IMR-90 (cell line): ENCODE results near the gene ZNF761. TPM values are rescaled to one million over a fixed set of nuclear protein-coding genes. Genes with fewer than 3 reads are reported as not detected.

ENCODE experiments used
- ATAC-seq: fragments of 200-7000 bp; cut with Tn5 transposase; 2 replicates; pipeline ENCODE4 v1.9.1; 2020; ENCODE audit warnings: low read depth, mild to moderate bottlenecking, moderate library complexity
- BruUV-seq: library from RNA; stranded (reverse); fragments of 400-500 nt; replicated peaks from 2 replicates; lab custom pipeline; 2021; lab: Mats Ljungman, UMichigan
- CTCF ChIA-PET: fragments of 300-600 bp; formaldehyde crosslinking; extraction: SDS; loops from one replicate; lab custom pipeline; 2021; ENCODE audit warnings: antibody characterized with exemption; lab: Yijun Ruan, JAX
- POLR2A ChIA-PET: fragments of 300-600 bp; sonication (Branson Sonifier 250); formaldehyde crosslinking; loops from one replicate; lab custom pipeline; 2022; ENCODE audit warnings: antibody characterized with exemption; ENCODE audit not compliant: unreplicated experiment; lab: Charles Lee
- DNase-seq: peaks from one replicate; pipeline ENCODE4 v3.0.0; 2013
- H2AFZ ChIP-seq: replicated peaks from 2 replicates; pipeline ENCODE3; 2013; ENCODE audit warnings: low read length, mild to moderate bottlenecking; ENCODE audit not compliant: poor library complexity
- H2AK5ac ChIP-seq: 2 replicates; pipeline ENCODE4 v1.6.1; 2013; ENCODE audit warnings: low read depth, low read length, inconsistent platforms
- H2AK9ac ChIP-seq: replicated peaks from 2 replicates; pipeline ENCODE3; 2013; ENCODE audit warnings: mild to moderate bottlenecking, low read depth, low read length, moderate library complexity; ENCODE audit not compliant: poor library complexity
- H2BK120ac ChIP-seq: 2 replicates; pipeline ENCODE4 v1.6.1; 2013; ENCODE audit warnings: low read depth, low read length, inconsistent platforms
- H2BK15ac ChIP-seq: 3 replicates; pipeline ENCODE4 v1.6.1; 2013; ENCODE audit warnings: low read depth, low read length, inconsistent platforms
- H2BK20ac ChIP-seq: 2 replicates; pipeline ENCODE4 v1.6.1; 2013; ENCODE audit warnings: low read depth, mild to moderate bottlenecking, inconsistent platforms, low read length, moderate library complexity
- H2BK5ac ChIP-seq: 2 replicates; pipeline ENCODE4 v1.6.1; 2013; ENCODE audit warnings: mild to moderate bottlenecking, low read depth, low read length, inconsistent platforms; ENCODE audit not compliant: poor library complexity, severe bottlenecking
- H3K14ac ChIP-seq: replicated peaks from 2 replicates; pipeline ENCODE4 v1.6.1; 2013; ENCODE audit warnings: low read depth, low read length, inconsistent platforms
- H3K18ac ChIP-seq: 2 replicates; pipeline ENCODE4 v1.6.1; 2013; ENCODE audit warnings: low read depth, low read length, control low read depth
- H3K23ac ChIP-seq: 2 replicates; pipeline ENCODE4 v1.6.1; 2013; ENCODE audit warnings: low read depth, low read length, inconsistent platforms
- H3K27ac ChIP-seq: 2 replicates; pipeline ENCODE4 v1.5.1; 2013; ENCODE audit warnings: mild to moderate bottlenecking, control low read depth, low read length; ENCODE audit not compliant: insufficient read depth
- H3K27me3 ChIP-seq: 2 replicates; pipeline ENCODE4 v1.6.1; 2013; ENCODE audit warnings: low read length; ENCODE audit not compliant: control insufficient read depth, insufficient read depth
- H3K36me3 ChIP-seq: 2 replicates; pipeline ENCODE4 v1.6.1; 2013; ENCODE audit warnings: low read length, mixed read lengths; ENCODE audit not compliant: control insufficient read depth, insufficient read depth
- H3K4ac ChIP-seq: 2 replicates; pipeline ENCODE4 v1.6.1; 2013; ENCODE audit warnings: low read depth, low read length, inconsistent platforms
- H3K4me1 ChIP-seq: 2 replicates; pipeline ENCODE4 v1.6.1; 2013; ENCODE audit warnings: low read length, mixed read lengths; ENCODE audit not compliant: control insufficient read depth, insufficient read depth
- H3K4me2 ChIP-seq: 2 replicates; pipeline ENCODE4 v1.6.1; 2013; ENCODE audit warnings: low read depth, mild to moderate bottlenecking, control low read depth, low read length, moderate library complexity
- H3K4me3 ChIP-seq: 2 replicates; pipeline ENCODE4 v1.5.1; 2013; ENCODE audit warnings: low read depth, mild to moderate bottlenecking, control low read depth, low read length, moderate library complexity; ENCODE audit not compliant: insufficient read depth
- H3K56ac ChIP-seq: 2 replicates; pipeline ENCODE4 v1.6.1; 2013; ENCODE audit warnings: low read length, inconsistent platforms; ENCODE audit not compliant: insufficient read depth; ENCODE audit errors: extremely low read depth
- H3K79me1 ChIP-seq, 2 experiments: 2 replicates each; pipeline ENCODE4 v1.6.1; 2013; ENCODE audit warnings: low read length in 2 of 2, inconsistent platforms in 1 of 2, low read depth in 1 of 2
- H3K9ac ChIP-seq: 2 replicates; pipeline ENCODE4 v1.6.1; 2013; ENCODE audit warnings: low read depth, low read length, control low read depth
- H3K9me1 ChIP-seq: 2 replicates; pipeline ENCODE4 v1.6.1; 2013; ENCODE audit warnings: low read length, inconsistent platforms; ENCODE audit not compliant: insufficient read depth
- H3K9me3 ChIP-seq: 2 replicates; pipeline ENCODE4 v1.6.1; 2013; ENCODE audit warnings: low read length; ENCODE audit not compliant: control insufficient read depth, insufficient read depth
- H4K20me1 ChIP-seq: 2 replicates; pipeline ENCODE4 v1.6.1; 2013; ENCODE audit warnings: low read length, inconsistent platforms; ENCODE audit not compliant: insufficient read depth
- H4K5ac ChIP-seq: 2 replicates; pipeline ENCODE4 v1.6.1; 2013; ENCODE audit warnings: mild to moderate bottlenecking, low read depth, low read length, control low read depth
- H4K8ac ChIP-seq, 2 experiments: 2 replicates each; pipeline ENCODE4 v1.6.1; 2013; ENCODE audit warnings: low read depth in 2 of 2, low read length in 2 of 2, control low read depth in 1 of 2, inconsistent platforms in 1 of 2
- H4K91ac ChIP-seq: 2 replicates; pipeline ENCODE4 v1.6.1; 2013; ENCODE audit warnings: low read depth, low read length, inconsistent platforms; ENCODE audit not compliant: insufficient read depth
- BHLHE40 ChIP-seq: fragments of 150-350 bp; IDR thresholded peaks from 2 replicates; pipeline ENCODE4 v1.6.1; 2016; ENCODE audit warnings: mild to moderate bottlenecking, low read depth, low read length
- CEBPB ChIP-seq: IDR thresholded peaks from 2 replicates; pipeline ENCODE4 v1.6.1; 2012; ENCODE audit warnings: low read depth, low read length, improper control_type of control experiment
- CHD1 ChIP-seq: IDR thresholded peaks from 2 replicates; pipeline ENCODE4 v1.6.1; 2012; ENCODE audit warnings: low read depth, low read length, improper control_type of control experiment
- FOS ChIP-seq: fragments of 150-350 bp; IDR thresholded peaks from 2 replicates; pipeline ENCODE4 v1.6.1; 2016; ENCODE audit warnings: low read depth, low read length
- MAFK ChIP-seq: IDR thresholded peaks from 2 replicates; pipeline ENCODE4 v1.6.1; 2012; ENCODE audit warnings: low read depth, low read length, improper control_type of control experiment
- MXI1 ChIP-seq: IDR thresholded peaks from 2 replicates; pipeline ENCODE4 v1.6.1; 2012; ENCODE audit warnings: low read depth, mild to moderate bottlenecking, low read length, moderate library complexity, borderline replicate concordance
- NFE2L2 ChIP-seq: fragments of 150-350 bp; IDR thresholded peaks from 2 replicates; pipeline ENCODE4 v1.6.1; 2016; ENCODE audit warnings: low read depth, mild to moderate bottlenecking, low read length
- POLR2A ChIP-seq: IDR thresholded peaks from 2 replicates; pipeline ENCODE4 v1.6.1; 2012; ENCODE audit warnings: mild to moderate bottlenecking, low read depth, low read length
- RAD21 ChIP-seq: IDR thresholded peaks from 2 replicates; pipeline ENCODE4 v1.6.1; 2012; ENCODE audit warnings: low read length, improper control_type of control experiment
- RFX5 ChIP-seq: IDR thresholded peaks from 2 replicates; pipeline ENCODE4 v1.8.0; 2012; ENCODE audit warnings: low read depth, mild to moderate bottlenecking, low read length, moderate library complexity
- SMC3 ChIP-seq: fragments of 150-350 bp; IDR thresholded peaks from 2 replicates; pipeline ENCODE4 v1.6.1; 2016; ENCODE audit warnings: low read depth, mild to moderate bottlenecking, antibody characterized with exemption, low read length, moderate library complexity
- WGBS, 2 experiments: methylation state at CpG; one replicate each; pipeline versions ENCODE4 v1.1.5 to v1.1.7; 2013; ENCODE audit warnings: missing lambda C conversion rate in 2 of 2; ENCODE audit not compliant: insufficient read length in 1 of 2; ENCODE audit errors: extremely low coverage in 2 of 2; 5-methylcytosine and 5-hydroxymethylcytosine counted together
- dilution Hi-C: fragments of 300-500 bp; cut with HindIII; formaldehyde crosslinking; loops from one replicate; pipeline ENCODE4 v1.14.3; 2018; ENCODE audit warnings: low sequenced_read_pairs; ENCODE audit not compliant: unreplicated experiment
- in situ Hi-C: fragments of 300-500 bp; cut with MboI; formaldehyde crosslinking; loops from 3 replicates; pipeline ENCODE4 v1.14.3; 2019; ENCODE audit warnings: low sequenced_read_pairs, inconsistent platforms, mixed read lengths
- intact Hi-C: fragments of 100-400 bp; cut with micrococcal nuclease; formaldehyde crosslinking; loops from 2 replicates; pipeline ENCODE4 v1.10.0; 2022
- polyA plus RNA-seq, 3 experiments: library from polyadenylated mRNA; depleted of rRNA; stranded (reverse); fragments of >200 nt; gene quantifications; 2 replicates each; pipeline ENCODE4 v1.2.3, GENCODE V29; 2012; ENCODE audit warnings: low replicate concordance in 1 of 3
- total RNA-seq: library from RNA; depleted of rRNA; stranded (reverse); fragments of >200 nt; gene quantifications from 2 replicates; pipeline ENCODE4 v1.2.3, GENCODE V29; 2012
- TF ChIP-seq, protein P1 (sequence below): conservative IDR thresholded peaks from 2 replicates; pipeline ENCODE4 v1.5.1; 2012; ENCODE audit warnings: mild to moderate bottlenecking, low read depth, low read length, improper control_type of control experiment
- TF ChIP-seq, protein P2 (sequence below): fragments of 150-350 bp; IDR thresholded peaks from 2 replicates; pipeline ENCODE4 v1.6.1; 2016; ENCODE audit warnings: low read depth, mild to moderate bottlenecking, low read length, moderate library complexity, borderline replicate concordance
- TF ChIP-seq, protein P3 (sequence below): fragments of 150-350 bp; IDR thresholded peaks from 2 replicates; pipeline ENCODE4 v1.6.1; 2017; ENCODE audit warnings: mild to moderate bottlenecking, antibody characterized with exemption, low read length, low read depth

ZNF761 gene
- total and polyA plus RNA-seq, 2 of the 4 experiments (the other 2 are of a cell fraction) = 7.9 to 21.9 TPM

DNA sequence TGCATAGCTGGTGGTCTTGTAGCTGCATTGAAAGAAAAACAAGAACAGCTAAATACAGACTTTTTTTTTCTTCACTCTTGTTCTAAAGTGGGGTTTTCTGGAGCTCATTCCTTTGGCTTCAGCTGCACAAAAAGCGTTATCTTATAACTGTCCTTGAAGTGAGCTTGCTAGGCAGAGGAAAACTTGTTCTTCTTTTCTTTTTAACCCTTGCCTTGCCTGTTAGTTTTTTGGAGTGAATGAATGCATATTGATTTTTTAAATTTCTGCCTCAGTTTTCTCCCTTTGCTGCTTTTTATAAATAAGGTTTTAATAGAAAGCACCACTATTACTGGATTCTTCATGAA lies 35.3 kb upstream of the ZNF761 start:
- H3K9me3 ChIP-seq = peaks cover 2% of the 10 kb centered on the region; the same call in 1 of the 2 replicates
- no peak overlapping the region for H3K9ac ChIP-seq
- BruUV-seq = no TSS peak
- H2AK9ac ChIP-seq = no peak overlapping the region
- no peak overlapping the region for H4K8ac ChIP-seq
- DNase-seq (no peak), ATAC-seq (no peak)
- no CpG with 5 or more reads among the region's 1 CpG for WGBS, 2 experiments
- no peak overlapping the region for H3K4me2 ChIP-seq
- H2BK15ac ChIP-seq = no peak overlapping the region
- in situ Hi-C loops = no loop called here
- no peak overlapping the region for H2BK120ac ChIP-seq
- intact Hi-C loops = loop anchor here (10.0 kb wide), 1 partner anchor 202 kb away; the partner anchor contains the start of gene ZNF665
- peaks cover 21% of the 10 kb centered on the region for H3K36me3 ChIP-seq
- POLR2A ChIA-PET = interaction anchor here (0.6 kb wide), 1 partner anchor 252 kb away, joined by 6 read pairs; no protein-coding TSS in a partner anchor
- no peak overlapping the region for H3K18ac ChIP-seq
- H4K20me1 ChIP-seq = no peaks in the 10 kb centered on the region
- H3K27ac ChIP-seq = no peak overlapping the region
- no peak overlapping the region for H2AFZ ChIP-seq
- no peaks in the 10 kb centered on the region for H3K27me3 ChIP-seq
- H2BK20ac ChIP-seq = no peak overlapping the region
- no peak overlapping the region for H3K23ac ChIP-seq
- no peak overlapping the region for H2AK5ac ChIP-seq
- CTCF ChIA-PET = no interaction called here
- no peak overlapping the region for H3K14ac ChIP-seq
- H4K5ac ChIP-seq = no peak overlapping the region
- H3K4ac ChIP-seq = no peak overlapping the region
- H3K79me1 ChIP-seq = peaks cover 2 to 3% of the 10 kb centered on the region in 2 experiments; a peak in 2 of 4 replicates
- H3K56ac ChIP-seq = no peak overlapping the region
- dilution Hi-C loops = no loop called here
- H4K91ac ChIP-seq = no peak overlapping the region
- TF ChIP-seq, protein P1, sequence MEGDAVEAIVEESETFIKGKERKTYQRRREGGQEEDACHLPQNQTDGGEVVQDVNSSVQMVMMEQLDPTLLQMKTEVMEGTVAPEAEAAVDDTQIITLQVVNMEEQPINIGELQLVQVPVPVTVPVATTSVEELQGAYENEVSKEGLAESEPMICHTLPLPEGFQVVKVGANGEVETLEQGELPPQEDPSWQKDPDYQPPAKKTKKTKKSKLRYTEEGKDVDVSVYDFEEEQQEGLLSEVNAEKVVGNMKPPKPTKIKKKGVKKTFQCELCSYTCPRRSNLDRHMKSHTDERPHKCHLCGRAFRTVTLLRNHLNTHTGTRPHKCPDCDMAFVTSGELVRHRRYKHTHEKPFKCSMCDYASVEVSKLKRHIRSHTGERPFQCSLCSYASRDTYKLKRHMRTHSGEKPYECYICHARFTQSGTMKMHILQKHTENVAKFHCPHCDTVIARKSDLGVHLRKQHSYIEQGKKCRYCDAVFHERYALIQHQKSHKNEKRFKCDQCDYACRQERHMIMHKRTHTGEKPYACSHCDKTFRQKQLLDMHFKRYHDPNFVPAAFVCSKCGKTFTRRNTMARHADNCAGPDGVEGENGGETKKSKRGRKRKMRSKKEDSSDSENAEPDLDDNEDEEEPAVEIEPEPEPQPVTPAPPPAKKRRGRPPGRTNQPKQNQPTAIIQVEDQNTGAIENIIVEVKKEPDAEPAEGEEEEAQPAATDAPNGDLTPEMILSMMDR = no peak
- TF ChIP-seq RFX5 (no peak), SMC3 (no peak), MXI1 (no peak), MAFK (no peak), NFE2L2 (no peak), CEBPB (no peak), BHLHE40 (no peak), RAD21 (no peak), POLR2A (no peak), CHD1 (no peak), FOS (no peak)
- TF ChIP-seq, protein P2, sequence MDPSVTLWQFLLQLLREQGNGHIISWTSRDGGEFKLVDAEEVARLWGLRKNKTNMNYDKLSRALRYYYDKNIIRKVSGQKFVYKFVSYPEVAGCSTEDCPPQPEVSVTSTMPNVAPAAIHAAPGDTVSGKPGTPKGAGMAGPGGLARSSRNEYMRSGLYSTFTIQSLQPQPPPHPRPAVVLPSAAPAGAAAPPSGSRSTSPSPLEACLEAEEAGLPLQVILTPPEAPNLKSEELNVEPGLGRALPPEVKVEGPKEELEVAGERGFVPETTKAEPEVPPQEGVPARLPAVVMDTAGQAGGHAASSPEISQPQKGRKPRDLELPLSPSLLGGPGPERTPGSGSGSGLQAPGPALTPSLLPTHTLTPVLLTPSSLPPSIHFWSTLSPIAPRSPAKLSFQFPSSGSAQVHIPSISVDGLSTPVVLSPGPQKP = no peak
- TF ChIP-seq, protein P3, sequence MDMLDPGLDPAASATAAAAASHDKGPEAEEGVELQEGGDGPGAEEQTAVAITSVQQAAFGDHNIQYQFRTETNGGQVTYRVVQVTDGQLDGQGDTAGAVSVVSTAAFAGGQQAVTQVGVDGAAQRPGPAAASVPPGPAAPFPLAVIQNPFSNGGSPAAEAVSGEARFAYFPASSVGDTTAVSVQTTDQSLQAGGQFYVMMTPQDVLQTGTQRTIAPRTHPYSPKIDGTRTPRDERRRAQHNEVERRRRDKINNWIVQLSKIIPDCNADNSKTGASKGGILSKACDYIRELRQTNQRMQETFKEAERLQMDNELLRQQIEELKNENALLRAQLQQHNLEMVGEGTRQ = no peak
- no peak overlapping the region for H2BK5ac ChIP-seq
- no peak overlapping the region for H3K4me3 ChIP-seq
- no peaks in the 10 kb centered on the region; the same call in 1 of the 2 replicates for H3K4me1 ChIP-seq
- H3K9me1 ChIP-seq = no peaks in the 10 kb centered on the region
